Measurements from ENCODE around the gene SNRPA.

Gene SNRPA

GRCh38 chr19:40750874-40751537 is at the start of gene SNRPA:
TSS of gene SNRPA (plus strand) at chr19:40751203. CDS start at chr19:40751409, 206 bp downstream.
- Histone ChIP-seq H3K4me1 (ENCODE audit: control insufficient read depth, insufficient read depth, low read length) (peaks cover 9% of the 10 kb centered on the region), H3K4me3 (ENCODE audit: low read depth, low read length) (peak within 1 kb of the TSS; percentile 99), H3K27me3 (ENCODE audit: control insufficient read depth, insufficient read depth, low read length) (no peaks in the 10 kb centered on the region), H3K27ac (ENCODE audit: low read depth, low read length) (peak within 1 kb of the TSS; percentile 100), H3K36me3 (ENCODE audit: control insufficient read depth, insufficient read depth, low read length) (peaks cover 29% of the 10 kb centered on the region), H3K9ac (ENCODE audit: low read depth, low read length) (peak within 1 kb of the TSS; percentile 98), H3K9me3 (ENCODE audit: control insufficient read depth, insufficient read depth, low read length) (no peaks in the 10 kb centered on the region)

DNA sequence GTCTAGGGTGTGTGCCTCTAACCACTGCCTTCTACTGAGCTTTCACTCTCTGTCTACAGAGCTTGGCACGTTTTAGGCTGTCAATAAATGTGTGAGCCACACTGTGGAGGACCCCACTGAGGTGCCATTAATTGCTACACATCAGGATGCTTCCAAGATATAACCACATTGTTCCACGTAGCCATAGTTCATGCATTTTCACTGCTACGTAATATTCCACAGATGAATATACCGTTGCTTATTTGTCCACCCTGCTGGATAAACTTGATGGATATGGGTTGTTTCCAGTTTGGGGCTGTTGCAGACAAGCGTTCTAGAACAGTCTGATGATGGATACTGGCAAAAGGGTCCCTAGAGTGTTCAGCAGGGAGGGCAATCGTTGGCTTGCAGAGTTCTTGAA is 49.2 kb upstream of the SNRPA start:
- Histone ChIP-seq H3K27ac (ENCODE audit: low read depth, low read length) (no peak overlapping the region), H3K36me3 (ENCODE audit: control insufficient read depth, insufficient read depth, low read length) (peaks cover 58% of the 10 kb centered on the region), H3K9ac (ENCODE audit: low read depth, low read length) (no peak overlapping the region), H3K27me3 (ENCODE audit: control insufficient read depth, insufficient read depth, low read length) (no peaks in the 10 kb centered on the region), H3K4me1 (ENCODE audit: control insufficient read depth, insufficient read depth, low read length) (no peaks in the 10 kb centered on the region; the same call in 1 of the 2 replicates), H3K9me3 (ENCODE audit: control insufficient read depth, insufficient read depth, low read length) (no peaks in the 10 kb centered on the region), H3K4me3 (ENCODE audit: low read depth, low read length) (no peak overlapping the region)

DNA sequence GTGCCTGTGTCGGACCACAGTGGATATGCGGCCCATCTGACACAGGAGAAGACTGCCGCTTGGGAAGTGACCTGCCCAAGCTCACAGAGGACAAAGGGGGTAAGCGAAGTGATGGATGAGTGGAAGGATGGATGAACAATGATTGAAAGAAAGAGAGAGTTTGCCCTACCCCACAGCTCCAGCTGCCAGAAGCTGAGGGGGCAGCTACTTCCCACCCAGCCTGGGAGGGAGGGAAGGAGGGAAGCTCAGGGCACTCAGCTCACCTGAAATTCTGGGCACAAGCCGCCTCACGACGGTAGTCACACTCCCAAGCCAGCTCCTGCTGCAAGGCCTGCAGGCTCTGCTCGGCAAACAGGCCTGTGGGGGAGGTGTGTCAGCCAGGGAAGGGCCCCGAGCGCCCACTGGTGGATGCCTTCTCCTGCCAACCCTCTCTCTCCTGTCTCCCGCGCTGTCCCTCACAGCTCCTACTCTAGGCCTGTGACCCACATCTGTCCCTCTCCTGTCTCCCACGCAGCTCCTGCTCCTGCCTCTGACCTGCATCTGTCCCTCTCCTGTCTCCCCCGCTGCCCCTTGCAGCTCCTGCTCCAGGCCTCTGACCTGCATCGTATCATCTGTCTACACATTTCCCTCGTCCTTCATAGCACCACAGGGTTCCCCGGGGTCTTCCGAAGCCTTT is 48.5 kb upstream of the SNRPA start:
- Histone ChIP-seq H3K4me3 (ENCODE audit: low read depth, low read length) (no peak overlapping the region), H3K9ac (ENCODE audit: low read depth, low read length) (no peak overlapping the region), H3K4me1 (ENCODE audit: control insufficient read depth, insufficient read depth, low read length) (no peaks in the 10 kb centered on the region; the same call in 1 of the 2 replicates), H3K36me3 (ENCODE audit: control insufficient read depth, insufficient read depth, low read length) (peaks cover 61% of the 10 kb centered on the region), H3K9me3 (ENCODE audit: control insufficient read depth, insufficient read depth, low read length) (no peaks in the 10 kb centered on the region), H3K27me3 (ENCODE audit: control insufficient read depth, insufficient read depth, low read length) (no peaks in the 10 kb centered on the region), H3K27ac (ENCODE audit: low read depth, low read length) (no peak overlapping the region)

DNA sequence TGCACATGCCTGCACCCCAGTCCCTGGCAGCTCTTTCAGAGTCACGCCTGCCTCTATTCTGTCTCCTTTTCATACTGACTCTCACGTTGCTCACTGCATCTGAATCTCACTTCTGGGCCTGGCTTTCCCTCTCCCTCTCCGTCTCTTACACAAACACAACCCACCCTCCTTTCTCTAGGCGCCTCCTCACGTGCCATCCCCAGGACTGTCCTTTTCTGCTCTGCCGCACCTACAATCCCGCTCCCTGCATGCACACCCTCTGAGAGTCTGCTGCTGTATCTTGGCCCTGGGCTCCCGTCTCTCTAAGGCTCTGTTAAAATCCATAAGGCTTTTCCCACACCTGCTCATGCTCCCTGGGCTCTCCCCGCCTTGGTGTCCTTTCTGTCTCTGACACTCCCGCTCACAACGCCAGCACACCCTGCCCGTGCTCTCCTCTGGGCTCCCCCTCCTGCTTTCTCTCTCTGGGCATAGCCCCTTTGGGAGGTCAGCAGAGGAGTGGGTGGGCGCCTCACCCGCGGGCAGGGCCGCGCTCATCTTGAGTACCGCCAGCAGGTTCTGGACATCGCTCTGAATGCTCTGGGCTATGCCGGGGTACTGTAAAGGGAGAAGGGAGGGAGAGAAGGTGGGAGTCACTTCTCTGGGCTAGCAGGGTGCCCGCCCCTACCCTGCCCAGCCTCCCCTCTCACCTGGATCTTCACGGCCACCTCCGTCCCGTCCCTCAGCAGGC is 47.8 kb upstream of the SNRPA start:
- H3K4me1 ChIP-seq (ENCODE audit: control insufficient read depth, insufficient read depth, low read length), result no peaks in the 10 kb centered on the region; the same call in 1 of the 2 replicates
- no peak overlapping the region for H3K27ac ChIP-seq (ENCODE audit: low read depth, low read length)
- no peaks in the 10 kb centered on the region for H3K27me3 ChIP-seq (ENCODE audit: control insufficient read depth, insufficient read depth, low read length)
- no peaks in the 10 kb centered on the region for H3K9me3 ChIP-seq (ENCODE audit: control insufficient read depth, insufficient read depth, low read length)
- no peak overlapping the region for H3K4me3 ChIP-seq (ENCODE audit: low read depth, low read length)
- peaks cover 68% of the 10 kb centered on the region for H3K36me3 ChIP-seq (ENCODE audit: control insufficient read depth, insufficient read depth, low read length)
- no peak overlapping the region for H3K9ac ChIP-seq (ENCODE audit: low read depth, low read length)

DNA sequence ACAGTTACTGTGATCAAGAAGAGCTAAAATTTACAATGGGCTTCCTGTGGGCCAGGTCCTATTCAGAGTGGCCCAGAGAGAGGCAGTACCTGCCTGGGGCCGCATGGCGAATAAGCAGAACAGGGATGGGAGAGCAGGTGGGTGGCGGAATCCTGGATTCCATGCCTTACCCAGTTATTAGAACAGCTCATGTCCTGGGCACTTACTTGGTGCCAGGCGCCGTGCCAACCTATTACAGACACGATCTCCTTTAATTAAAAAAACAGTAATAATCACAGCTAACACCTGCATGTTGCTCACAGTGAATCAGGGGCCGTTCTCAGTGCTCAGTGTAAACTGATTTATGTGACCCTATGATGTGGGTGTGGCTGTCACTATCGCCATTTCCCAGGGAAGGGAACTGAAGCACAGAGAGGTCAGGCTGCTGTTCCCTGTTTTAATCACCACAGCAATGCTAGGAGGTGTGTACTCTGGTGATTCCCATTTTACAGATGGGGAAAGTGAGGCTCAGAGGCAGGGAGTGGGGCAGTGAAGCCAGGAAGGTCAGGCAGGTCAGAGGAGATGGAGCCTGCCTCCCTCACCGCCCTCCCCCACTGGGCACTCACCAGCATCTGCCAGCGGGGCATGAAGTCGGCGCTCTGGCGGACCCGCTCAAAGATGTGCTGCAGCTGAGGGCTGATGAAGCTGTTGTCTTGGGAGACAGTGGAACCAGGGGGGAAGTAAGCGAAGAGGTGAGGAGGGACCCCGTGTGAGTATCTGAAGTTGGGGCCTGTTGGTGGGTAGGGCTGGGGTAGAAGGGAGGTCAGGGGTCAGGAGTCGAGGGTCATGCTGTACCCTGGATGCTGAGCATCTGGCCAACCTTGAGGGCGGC is 46.3 kb upstream of the SNRPA start:
- Histone ChIP-seq H3K36me3 (ENCODE audit: control insufficient read depth, insufficient read depth, low read length) (peaks cover 77% of the 10 kb centered on the region), H3K9me3 (ENCODE audit: control insufficient read depth, insufficient read depth, low read length) (no peaks in the 10 kb centered on the region), H3K9ac (ENCODE audit: low read depth, low read length) (no peak overlapping the region), H3K27ac (ENCODE audit: low read depth, low read length) (no peak overlapping the region), H3K27me3 (ENCODE audit: control insufficient read depth, insufficient read depth, low read length) (no peaks in the 10 kb centered on the region), H3K4me3 (ENCODE audit: low read depth, low read length) (no peak overlapping the region), H3K4me1 (ENCODE audit: control insufficient read depth, insufficient read depth, low read length) (no peaks in the 10 kb centered on the region; the same call in 1 of the 2 replicates)

DNA sequence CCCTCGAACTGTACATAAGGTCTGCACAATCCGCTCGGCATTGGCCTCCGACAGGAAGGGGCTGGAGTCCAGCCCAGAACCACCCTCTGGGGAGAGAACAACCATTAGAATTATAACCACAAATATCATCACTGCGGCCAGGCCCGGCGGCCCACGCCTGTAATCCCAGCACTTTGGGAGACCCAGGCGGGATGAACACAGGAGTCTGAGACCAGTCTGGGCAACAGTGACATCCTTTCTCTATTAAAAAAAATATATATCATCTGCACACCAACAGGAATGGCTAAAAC is 45.7 kb upstream of the SNRPA start:
- no peak overlapping the region for H3K27ac ChIP-seq (ENCODE audit: low read depth, low read length)
- H3K9me3 ChIP-seq (ENCODE audit: control insufficient read depth, insufficient read depth, low read length), result no peaks in the 10 kb centered on the region
- H3K4me3 ChIP-seq (ENCODE audit: low read depth, low read length), result no peak overlapping the region
- no peak overlapping the region for H3K9ac ChIP-seq (ENCODE audit: low read depth, low read length)
- H3K27me3 ChIP-seq (ENCODE audit: control insufficient read depth, insufficient read depth, low read length), result no peaks in the 10 kb centered on the region
- peaks cover 75% of the 10 kb centered on the region for H3K36me3 ChIP-seq (ENCODE audit: control insufficient read depth, insufficient read depth, low read length)
- H3K4me1 ChIP-seq (ENCODE audit: control insufficient read depth, insufficient read depth, low read length), result no peaks in the 10 kb centered on the region; the same call in 1 of the 2 replicates

DNA sequence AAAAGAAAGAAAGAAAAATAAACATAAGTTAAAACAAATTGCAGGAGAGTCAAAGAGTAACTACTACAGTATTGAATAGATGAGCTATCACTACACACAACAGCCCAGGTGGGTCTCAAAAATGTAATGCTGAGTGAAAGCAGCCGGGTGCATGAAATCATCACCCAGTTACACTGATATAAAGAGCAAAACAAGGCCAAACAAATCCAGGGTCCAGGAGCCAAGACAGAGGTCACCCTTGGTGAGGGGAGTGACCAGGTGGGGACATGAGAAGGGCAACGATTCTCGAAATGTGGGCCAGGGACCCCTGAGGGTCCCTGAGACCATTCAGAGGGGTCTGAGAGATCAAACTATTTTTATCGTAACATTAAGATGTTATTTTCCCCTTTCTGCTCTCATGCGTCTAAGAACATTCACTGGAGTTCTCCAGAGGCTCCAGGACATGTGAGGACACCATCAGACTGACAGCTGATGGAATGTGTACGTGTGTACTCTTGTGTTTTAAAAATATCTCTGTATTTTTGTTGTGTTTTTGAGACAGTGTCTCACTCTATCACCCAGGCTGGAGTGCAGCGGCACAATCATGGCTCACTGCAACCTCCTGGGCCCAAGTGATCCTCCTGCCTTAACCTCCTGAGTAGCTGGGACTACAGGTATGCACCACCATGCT is 44.9 kb upstream of the SNRPA start:
- Histone ChIP-seq H3K27me3 (ENCODE audit: control insufficient read depth, insufficient read depth, low read length) (no peaks in the 10 kb centered on the region), H3K9me3 (ENCODE audit: control insufficient read depth, insufficient read depth, low read length) (no peaks in the 10 kb centered on the region), H3K36me3 (ENCODE audit: control insufficient read depth, insufficient read depth, low read length) (peaks cover 72% of the 10 kb centered on the region), H3K4me1 (ENCODE audit: control insufficient read depth, insufficient read depth, low read length) (no peaks in the 10 kb centered on the region; the same call in 1 of the 2 replicates), H3K4me3 (ENCODE audit: low read depth, low read length) (no peak overlapping the region), H3K27ac (ENCODE audit: low read depth, low read length) (no peak overlapping the region), H3K9ac (ENCODE audit: low read depth, low read length) (no peak overlapping the region)

DNA sequence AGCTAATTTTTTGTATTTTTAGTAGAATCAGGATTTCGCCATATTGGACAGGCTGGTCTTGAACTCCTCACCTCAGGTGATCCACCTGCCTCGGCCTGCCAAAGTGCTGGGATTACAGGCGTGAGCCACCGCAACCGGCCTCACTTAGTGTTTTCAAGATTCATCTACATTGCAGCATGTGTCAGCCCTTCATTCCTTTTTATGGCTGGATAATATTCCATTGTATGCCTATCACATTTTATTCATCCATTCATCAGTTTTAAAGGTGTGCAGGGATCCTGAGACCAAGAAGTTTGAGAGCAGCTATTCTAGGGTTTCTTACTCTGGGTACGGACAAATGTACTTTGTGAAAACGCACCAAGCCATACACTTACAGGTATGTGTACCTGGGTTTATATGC is 43.4 kb upstream of the SNRPA start:
- Histone ChIP-seq H3K4me1 (ENCODE audit: control insufficient read depth, insufficient read depth, low read length) (no peaks in the 10 kb centered on the region; the same call in 1 of the 2 replicates), H3K9ac (ENCODE audit: low read depth, low read length) (no peak overlapping the region), H3K27me3 (ENCODE audit: control insufficient read depth, insufficient read depth, low read length) (no peaks in the 10 kb centered on the region), H3K27ac (ENCODE audit: low read depth, low read length) (no peak overlapping the region), H3K4me3 (ENCODE audit: low read depth, low read length) (no peak overlapping the region), H3K36me3 (ENCODE audit: control insufficient read depth, insufficient read depth, low read length) (peaks cover 71% of the 10 kb centered on the region), H3K9me3 (ENCODE audit: control insufficient read depth, insufficient read depth, low read length) (no peaks in the 10 kb centered on the region)

DNA sequence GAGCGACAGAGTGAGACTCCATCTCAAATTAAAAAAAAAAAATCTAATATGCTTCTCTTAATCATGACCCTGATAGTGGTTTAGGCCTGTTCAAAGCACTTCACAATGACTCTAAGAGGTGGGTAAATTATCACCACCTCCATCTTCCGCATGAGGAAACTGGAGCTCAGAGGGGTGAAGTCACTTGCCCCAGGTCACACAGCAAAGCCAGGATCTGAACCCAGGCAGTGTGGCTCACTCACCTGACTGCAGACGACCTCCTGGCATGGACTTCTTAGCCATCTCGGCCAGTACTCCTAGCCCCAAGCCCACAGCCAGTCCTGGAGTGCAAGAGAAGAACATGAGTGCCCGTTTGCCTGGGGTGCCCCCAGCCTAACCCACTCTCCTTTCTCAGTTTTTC is 41.2 kb upstream of the SNRPA start:
- H3K36me3 ChIP-seq (ENCODE audit: control insufficient read depth, insufficient read depth, low read length), result peaks cover 62% of the 10 kb centered on the region
- no peaks in the 10 kb centered on the region for H3K4me1 ChIP-seq (ENCODE audit: control insufficient read depth, insufficient read depth, low read length)
- no peak overlapping the region for H3K4me3 ChIP-seq (ENCODE audit: low read depth, low read length)
- no peak overlapping the region for H3K9ac ChIP-seq (ENCODE audit: low read depth, low read length)
- no peak overlapping the region for H3K27ac ChIP-seq (ENCODE audit: low read depth, low read length)
- no peaks in the 10 kb centered on the region for H3K27me3 ChIP-seq (ENCODE audit: control insufficient read depth, insufficient read depth, low read length)
- no peaks in the 10 kb centered on the region for H3K9me3 ChIP-seq (ENCODE audit: control insufficient read depth, insufficient read depth, low read length)

- no peak overlapping the region for H3K9ac ChIP-seq (ENCODE audit: low read depth, low read length)
- no peaks in the 10 kb centered on the region for H3K27me3 ChIP-seq (ENCODE audit: control insufficient read depth, insufficient read depth, low read length)
- peak overlapping the region; percentile 96; the same call in 1 of the 2 replicates for H3K4me3 ChIP-seq (ENCODE audit: low read depth, low read length)
- H3K36me3 ChIP-seq (ENCODE audit: control insufficient read depth, insufficient read depth, low read length), result peaks cover 31% of the 10 kb centered on the region
- H3K27ac ChIP-seq (ENCODE audit: low read depth, low read length), result no peak overlapping the region
- no peaks in the 10 kb centered on the region for H3K9me3 ChIP-seq (ENCODE audit: control insufficient read depth, insufficient read depth, low read length)
- peaks cover 10% of the 10 kb centered on the region for H3K4me1 ChIP-seq (ENCODE audit: control insufficient read depth, insufficient read depth, low read length)
These were observed 37.1 kb upstream of the SNRPA start for GRCh38 chr19:40713939-40714338.
